Skeletal muscle tissue (tissue), 4 donors: ENCODE data around the gene TMEM17. TPM values are rescaled to one million over a fixed set of nuclear protein-coding genes. Genes with fewer than 3 reads are reported as not detected.

ENCODE experiments used
- H3K27ac ChIP-seq: one replicate; pipeline ENCODE4 v1.7.0; 2013; ENCODE audit warnings: mild to moderate bottlenecking, low read depth, low read length, inconsistent platforms
- H3K27me3 ChIP-seq, 3 donors: one replicate each; pipeline ENCODE4 v1.7.0; 2013; ENCODE audit warnings: low read length in 3 of 3; ENCODE audit not compliant: control insufficient read depth in 3 of 3, insufficient read depth in 3 of 3
- H3K36me3 ChIP-seq, 3 donors: one replicate each; pipeline ENCODE4 v1.7.0; 2013; ENCODE audit warnings: low read length in 3 of 3; ENCODE audit not compliant: control insufficient read depth in 3 of 3, insufficient read depth in 3 of 3
- H3K4me1 ChIP-seq, 3 donors: one replicate each; pipeline ENCODE4 v1.7.0; 2013; ENCODE audit warnings: low read length in 3 of 3, mild to moderate bottlenecking in 3 of 3; ENCODE audit not compliant: control insufficient read depth in 3 of 3, insufficient read depth in 3 of 3
- H3K4me3 ChIP-seq, 3 donors: one replicate each; pipeline ENCODE4 v1.7.0; 2013; ENCODE audit warnings: low read length in 3 of 3
- H3K9ac ChIP-seq, 3 donors: one replicate each; pipeline ENCODE4 v1.7.0; 2013; ENCODE audit warnings: low read length in 3 of 3, mild to moderate bottlenecking in 3 of 3, moderate library complexity in 2 of 3, low read depth in 1 of 3
- H3K9me3 ChIP-seq, 3 donors: one replicate each; pipeline ENCODE4 v1.7.0; 2013; ENCODE audit warnings: low read length in 3 of 3; ENCODE audit not compliant: control insufficient read depth in 3 of 3
- total RNA-seq: library from RNA; depleted of rRNA; stranded (reverse); fragments of >200 nt; gene quantifications from one replicate; pipeline ENCODE4 v1.2.3, GENCODE V29; 2014
- donor health status: Osteomylitis.

Gene TMEM17
- total RNA-seq, 1 donor from 2014 or later: 1.0 TPM

DNA sequence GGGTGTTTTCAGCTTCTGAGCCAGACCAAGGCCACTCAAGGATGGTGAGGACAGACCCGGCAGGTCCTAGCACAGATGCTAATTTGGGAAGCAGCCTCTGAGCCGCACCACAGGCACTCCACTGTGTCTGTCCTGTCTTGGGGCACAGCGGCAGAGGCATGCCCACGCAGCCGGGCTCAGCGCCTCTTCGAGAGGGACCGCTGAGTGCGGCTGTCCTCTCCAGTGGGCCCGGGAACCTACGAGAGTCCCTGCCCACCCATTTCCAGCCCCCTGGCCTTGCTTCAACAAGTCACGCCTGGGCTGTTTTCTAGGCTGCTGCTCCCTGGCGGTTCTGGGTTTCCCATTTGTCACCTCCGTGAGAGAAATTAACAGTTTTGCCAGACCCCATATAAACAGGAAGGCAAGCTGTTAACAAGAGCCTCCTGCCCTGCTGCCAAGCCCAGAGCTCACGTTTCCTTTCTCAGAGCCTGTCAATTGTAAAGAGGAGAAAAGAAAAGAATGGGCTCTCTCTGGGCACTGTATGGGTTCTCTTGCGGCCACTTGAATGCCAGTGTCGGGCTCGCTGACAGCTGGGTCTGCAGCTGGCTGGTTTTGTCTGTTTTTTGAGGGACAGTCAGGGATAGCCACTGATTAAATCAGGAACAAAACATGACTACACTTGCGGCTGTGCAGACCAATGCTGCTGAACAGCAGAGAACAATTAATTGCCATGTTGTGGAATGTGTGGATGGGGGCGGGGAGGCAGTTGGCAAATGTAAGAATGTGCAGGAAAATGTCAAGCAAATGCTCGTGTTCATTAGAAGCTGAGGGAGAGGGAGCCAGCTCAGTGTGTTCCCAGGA is 30.6 kb downstream of the TMEM17 start:
- peak overlapping the region; percentile 55 to 64 (median 56) for H3K4me3 ChIP-seq
- peaks cover 0 to 3% (median 0%) of the 10 kb centered on the region in 3 donors for H3K27me3 ChIP-seq
- H3K9ac ChIP-seq: peak overlapping the region; percentile 52 to 66 (median 57)
- no peaks in the 10 kb centered on the region for H3K9me3 ChIP-seq
- no peaks in the 10 kb centered on the region for H3K36me3 ChIP-seq
- H3K4me1 ChIP-seq: peaks cover 30 to 39% (median 35%) of the 10 kb centered on the region in 3 donors
- no peak overlapping the region for H3K27ac ChIP-seq

- Histone ChIP-seq H3K4me3 (no peak overlapping the region), H3K9ac (no peak overlapping the region), H3K9me3 (no peaks in the 10 kb centered on the region), H3K36me3 (no peaks in the 10 kb centered on the region), H3K27ac (no peak overlapping the region), H3K27me3 (peaks cover 0 to 3% (median 0%) of the 10 kb centered on the region in 3 donors), H3K4me1 (peaks cover 30 to 41% (median 40%) of the 10 kb centered on the region in 3 donors)
Measured at GRCh38 chr2:62474176-62474575, 31.8 kb downstream of the TMEM17 start.

GRCh38 chr2:62473246-62473827 is 32.7 kb downstream of the TMEM17 start:
- Histone ChIP-seq H3K9me3 (no peaks in the 10 kb centered on the region), H3K4me3 (no peak overlapping the region), H3K4me1 (peaks cover 30 to 40% (median 39%) of the 10 kb centered on the region in 3 donors), H3K27me3 (peaks cover 0 to 3% (median 0%) of the 10 kb centered on the region in 3 donors), H3K36me3 (no peaks in the 10 kb centered on the region), H3K9ac (no peak overlapping the region), H3K27ac (no peak overlapping the region)

DNA sequence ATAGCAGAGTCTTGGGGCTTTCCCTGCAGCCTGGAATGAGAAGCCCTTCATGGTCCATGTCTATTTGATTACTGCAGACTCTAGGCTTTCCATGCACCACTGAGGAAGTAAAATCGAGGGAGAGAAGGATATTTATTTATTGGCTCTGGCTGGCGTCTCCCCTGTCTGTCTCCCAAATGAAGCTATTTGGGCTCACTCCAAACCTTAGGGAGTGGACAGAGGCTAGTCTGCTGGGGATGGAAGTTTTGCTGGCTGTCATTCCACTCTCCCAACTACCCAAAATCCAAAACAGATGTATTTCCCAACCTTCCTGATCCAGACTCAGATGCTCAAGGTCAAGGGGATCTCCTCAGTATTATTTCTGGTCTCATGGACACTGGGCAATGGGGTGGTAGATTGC is 33.7 kb downstream of the TMEM17 start:
- Histone ChIP-seq H3K9ac (no peak overlapping the region), H3K27ac (no peak overlapping the region), H3K36me3 (no peaks in the 10 kb centered on the region), H3K27me3 (peaks cover 0 to under 1% (median 0%) of the 10 kb centered on the region in 3 donors), H3K4me3 (no peak overlapping the region), H3K4me1 (peaks cover 24 to 34% (median 31%) of the 10 kb centered on the region in 3 donors), H3K9me3 (no peaks in the 10 kb centered on the region)

DNA sequence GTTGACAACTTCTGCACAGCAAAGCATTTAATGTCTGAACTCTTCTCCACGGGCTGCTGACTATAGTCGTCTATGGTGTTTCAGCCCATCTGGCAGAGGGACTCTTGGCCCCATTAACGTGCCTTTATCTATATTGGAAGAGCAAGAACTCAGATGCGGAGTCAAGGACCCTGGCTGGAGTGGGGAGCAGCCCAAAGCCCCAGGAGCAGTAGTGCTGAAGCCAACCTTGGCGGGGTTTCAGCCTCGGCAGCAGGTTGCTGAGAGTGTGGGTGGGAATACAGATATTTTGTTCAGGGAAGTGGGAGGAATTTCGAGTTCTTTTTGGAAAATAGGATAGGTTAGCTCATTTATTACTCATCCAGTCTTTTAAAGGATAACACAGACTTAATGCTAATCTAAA is 34.2 kb downstream of the TMEM17 start:
- peaks cover 24 to 34% (median 30%) of the 10 kb centered on the region in 3 donors for H3K4me1 ChIP-seq
- no peaks in the 10 kb centered on the region for H3K27me3 ChIP-seq
- H3K4me3 ChIP-seq: no peak overlapping the region
- H3K9ac ChIP-seq: no peak overlapping the region
- H3K36me3 ChIP-seq: no peaks in the 10 kb centered on the region
- no peak overlapping the region for H3K27ac ChIP-seq
- H3K9me3 ChIP-seq: no peaks in the 10 kb centered on the region

- Histone ChIP-seq H3K9ac (no peak overlapping the region), H3K27ac (no peak overlapping the region), H3K36me3 (no peaks in the 10 kb centered on the region), H3K4me1 (peaks cover 26 to 36% (median 33%) of the 10 kb centered on the region in 3 donors), H3K9me3 (no peaks in the 10 kb centered on the region), H3K4me3 (no peak overlapping the region), H3K27me3 (no peaks in the 10 kb centered on the region)
Measured at GRCh38 chr2:62471404-62471803, 34.6 kb downstream of the TMEM17 start.

DNA sequence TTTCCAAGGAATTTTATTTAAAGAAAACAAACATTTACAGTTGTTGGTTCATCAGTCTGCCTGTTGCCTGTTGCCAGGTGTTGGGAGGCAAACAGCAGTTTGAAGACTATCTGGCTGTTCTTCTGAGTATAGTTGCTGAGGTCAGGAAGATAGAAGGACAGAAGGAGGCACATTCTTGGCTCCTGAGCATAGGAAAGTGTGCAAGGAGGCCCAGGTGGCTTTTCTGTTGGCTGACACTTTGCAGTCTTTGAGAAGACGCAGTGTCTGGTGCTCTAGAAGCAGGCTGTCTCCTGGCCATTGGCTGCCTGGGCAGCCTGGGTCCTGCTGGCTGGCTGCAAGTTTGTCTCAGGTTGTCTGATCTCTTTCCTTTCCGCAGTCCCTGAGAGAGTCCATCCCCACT is 36.4 kb downstream of the TMEM17 start:
- H3K4me1 ChIP-seq: peaks cover 11 to 21% (median 19%) of the 10 kb centered on the region in 3 donors
- no peak overlapping the region for H3K27ac ChIP-seq
- no peak overlapping the region for H3K4me3 ChIP-seq
- no peaks in the 10 kb centered on the region for H3K9me3 ChIP-seq
- H3K9ac ChIP-seq: no peak overlapping the region
- H3K36me3 ChIP-seq: no peaks in the 10 kb centered on the region
- no peaks in the 10 kb centered on the region for H3K27me3 ChIP-seq

DNA sequence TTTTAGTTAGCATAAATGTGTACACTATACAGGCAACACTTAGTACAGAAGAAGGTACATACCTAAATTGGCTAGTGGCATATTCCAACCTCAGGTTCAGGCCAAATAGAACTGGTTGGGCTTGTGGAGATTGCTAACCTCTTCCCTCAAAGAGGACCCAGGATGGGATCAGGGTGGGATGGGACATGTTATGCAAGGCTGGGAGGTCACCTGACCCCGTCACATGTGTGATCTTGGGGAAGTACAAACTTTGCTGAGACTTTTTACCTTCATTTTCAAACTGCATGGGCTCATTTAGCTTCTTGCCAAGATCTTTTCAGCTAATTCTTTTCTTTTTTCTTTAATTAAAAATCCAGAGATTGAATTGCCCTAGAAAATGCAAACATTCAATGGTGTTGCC is 36.9 kb downstream of the TMEM17 start:
- Histone ChIP-seq H3K4me1 (peaks cover 11 to 21% (median 15%) of the 10 kb centered on the region in 3 donors), H3K27ac (no peak overlapping the region), H3K27me3 (no peaks in the 10 kb centered on the region)

GRCh38 chr2:62467475-62468321 is 38.3 kb downstream of the TMEM17 start:
- H3K9ac ChIP-seq: no peak overlapping the region
- H3K9me3 ChIP-seq: no peaks in the 10 kb centered on the region
- no peaks in the 10 kb centered on the region for H3K27me3 ChIP-seq
- H3K27ac ChIP-seq: no peak overlapping the region
- peaks cover 4 to 13% (median 10%) of the 10 kb centered on the region in 3 donors for H3K4me1 ChIP-seq
- no peaks in the 10 kb centered on the region for H3K36me3 ChIP-seq
- H3K4me3 ChIP-seq: peak overlapping the region in 1 of 3 donors; percentile 6

More for the DNA sequence above, 36.9 kb downstream of the TMEM17 start:
- no peak overlapping the region for H3K4me3 ChIP-seq
- no peaks in the 10 kb centered on the region for H3K36me3 ChIP-seq
- H3K9ac ChIP-seq: no peak overlapping the region
- H3K9me3 ChIP-seq: no peaks in the 10 kb centered on the region
